Measurements from ENCODE around the gene MTMR12.

The MTMR12 gene, protein sequence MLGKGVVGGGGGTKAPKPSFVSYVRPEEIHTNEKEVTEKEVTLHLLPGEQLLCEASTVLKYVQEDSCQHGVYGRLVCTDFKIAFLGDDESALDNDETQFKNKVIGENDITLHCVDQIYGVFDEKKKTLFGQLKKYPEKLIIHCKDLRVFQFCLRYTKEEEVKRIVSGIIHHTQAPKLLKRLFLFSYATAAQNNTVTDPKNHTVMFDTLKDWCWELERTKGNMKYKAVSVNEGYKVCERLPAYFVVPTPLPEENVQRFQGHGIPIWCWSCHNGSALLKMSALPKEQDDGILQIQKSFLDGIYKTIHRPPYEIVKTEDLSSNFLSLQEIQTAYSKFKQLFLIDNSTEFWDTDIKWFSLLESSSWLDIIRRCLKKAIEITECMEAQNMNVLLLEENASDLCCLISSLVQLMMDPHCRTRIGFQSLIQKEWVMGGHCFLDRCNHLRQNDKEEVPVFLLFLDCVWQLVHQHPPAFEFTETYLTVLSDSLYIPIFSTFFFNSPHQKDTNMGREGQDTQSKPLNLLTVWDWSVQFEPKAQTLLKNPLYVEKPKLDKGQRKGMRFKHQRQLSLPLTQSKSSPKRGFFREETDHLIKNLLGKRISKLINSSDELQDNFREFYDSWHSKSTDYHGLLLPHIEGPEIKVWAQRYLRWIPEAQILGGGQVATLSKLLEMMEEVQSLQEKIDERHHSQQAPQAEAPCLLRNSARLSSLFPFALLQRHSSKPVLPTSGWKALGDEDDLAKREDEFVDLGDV
- total RNA-seq, result 32.6 to 51.1 (median 47.3) reads per million in 3 experiments

DNA sequence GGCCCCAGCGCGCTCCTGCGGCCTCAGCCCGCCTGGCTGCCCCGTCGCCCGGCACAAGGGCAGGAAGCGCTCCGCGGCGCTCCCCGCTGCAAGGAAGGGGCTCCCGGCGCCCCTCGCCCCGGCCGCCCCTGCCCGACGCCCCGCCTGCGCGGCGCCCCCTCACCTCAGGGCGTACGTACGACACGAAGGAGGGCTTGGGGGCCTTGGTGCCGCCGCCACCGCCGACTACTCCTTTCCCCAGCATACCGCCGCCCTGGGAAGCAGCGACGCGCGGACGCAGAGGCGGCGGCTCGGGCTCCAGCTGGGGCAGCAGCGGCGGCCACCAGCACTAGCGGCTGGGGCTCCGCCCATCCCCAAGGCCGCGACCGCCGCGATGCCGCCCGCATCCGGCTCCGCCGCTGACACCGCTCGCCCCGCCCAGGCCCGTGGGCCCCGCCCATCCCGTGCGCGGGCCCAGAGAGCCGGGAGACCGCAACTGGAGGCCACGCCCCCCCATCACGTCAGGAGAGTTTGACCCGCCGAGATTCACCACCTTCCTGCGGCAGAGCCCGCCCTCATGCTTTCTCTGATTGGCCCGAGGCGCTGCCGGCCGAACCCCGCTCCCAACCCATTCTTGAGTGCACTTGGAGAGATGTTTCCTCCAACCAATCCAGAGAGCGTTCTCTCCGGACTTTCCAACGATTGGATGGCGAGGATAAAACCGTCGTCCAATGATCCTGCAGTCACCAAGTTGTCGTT is at the start of gene MTMR12:
MTMR12 (minus strand) TSS at position 345 of the 738 bp plus-strand sequence; CDS start at position 244, 101 bp downstream.
- DNase-seq, result peak; percentile 100

DNA sequence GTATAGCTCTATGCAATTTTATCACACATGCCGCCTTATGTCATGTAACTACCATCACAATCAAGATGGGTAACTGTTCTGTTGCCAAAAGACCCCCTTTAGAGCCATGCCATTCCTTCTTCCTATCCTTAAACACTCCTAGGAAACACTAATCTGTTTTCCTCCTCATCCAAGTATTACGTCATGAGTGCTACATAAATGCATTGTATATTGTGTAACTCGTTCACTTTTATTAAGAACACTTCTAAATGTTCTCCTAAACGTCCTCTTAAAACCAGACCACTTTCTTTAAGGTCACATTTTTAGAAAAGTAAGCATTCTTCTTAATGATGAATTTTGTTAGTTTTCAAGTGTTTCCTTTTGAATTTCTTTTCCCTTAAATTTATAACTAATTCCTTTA is 49.8 kb upstream of the MTMR12 start:
- no peak for DNase-seq

DNA sequence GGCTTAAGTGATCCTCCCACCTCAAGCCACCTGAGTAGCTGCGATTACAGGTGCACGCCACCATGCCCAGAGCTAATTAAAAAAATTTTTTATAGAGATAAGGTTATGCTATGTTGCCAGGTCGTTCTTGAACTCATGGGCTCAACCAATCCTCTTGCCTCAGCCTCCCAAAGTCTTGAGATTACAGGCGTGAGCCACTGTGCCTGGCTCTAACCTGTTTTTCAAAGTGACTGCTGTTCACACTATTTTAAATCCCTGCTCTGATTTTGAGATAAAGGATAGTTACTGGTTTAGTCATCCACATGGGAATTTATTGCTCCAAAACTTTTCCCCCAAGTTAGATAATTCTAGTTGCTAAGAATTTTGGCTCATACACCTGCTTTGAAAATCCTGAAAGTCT is 48.2 kb upstream of the MTMR12 start:
- DNase-seq, result no peak

DNA sequence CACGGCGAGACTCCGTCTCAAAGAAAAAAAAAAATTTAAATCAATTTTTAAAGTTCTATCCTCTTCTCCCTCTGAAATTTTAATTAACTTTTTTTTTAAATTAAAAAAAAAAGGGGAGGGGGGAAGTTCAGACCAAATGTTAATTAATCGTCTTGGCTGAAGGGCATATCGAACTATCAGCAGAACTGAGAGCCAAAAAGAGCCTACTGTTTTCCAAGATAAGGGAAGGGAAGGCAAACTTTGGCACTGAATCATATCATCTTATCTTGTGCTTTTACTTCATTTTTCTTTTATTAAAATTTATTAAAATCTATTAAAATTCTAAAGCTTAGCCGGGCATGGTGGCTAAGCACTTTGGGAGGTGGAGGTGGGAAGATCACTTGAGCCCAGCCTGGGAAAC is 45.9 kb upstream of the MTMR12 start:
- DNase-seq, result no peak

DNA sequence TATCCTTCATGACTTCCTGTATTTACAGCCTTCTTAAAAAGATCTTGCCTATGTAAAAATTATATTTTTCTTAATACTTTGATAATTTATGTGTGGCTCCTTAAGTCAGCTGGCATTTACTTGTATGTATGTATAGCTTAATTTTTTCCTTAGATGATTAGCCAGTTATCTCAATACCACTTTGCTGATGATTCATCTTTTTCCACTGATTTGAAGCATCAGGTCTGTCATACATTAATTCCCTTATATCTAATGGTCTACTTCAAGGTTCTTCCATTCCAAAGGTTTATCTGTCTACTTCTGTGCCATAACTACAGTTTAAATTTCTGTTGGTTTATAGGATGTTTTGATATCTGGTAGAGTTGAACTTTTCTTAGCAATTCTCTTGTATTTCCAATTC is 44.9 kb upstream of the MTMR12 start:
- DNase-seq, result no peak

DNA sequence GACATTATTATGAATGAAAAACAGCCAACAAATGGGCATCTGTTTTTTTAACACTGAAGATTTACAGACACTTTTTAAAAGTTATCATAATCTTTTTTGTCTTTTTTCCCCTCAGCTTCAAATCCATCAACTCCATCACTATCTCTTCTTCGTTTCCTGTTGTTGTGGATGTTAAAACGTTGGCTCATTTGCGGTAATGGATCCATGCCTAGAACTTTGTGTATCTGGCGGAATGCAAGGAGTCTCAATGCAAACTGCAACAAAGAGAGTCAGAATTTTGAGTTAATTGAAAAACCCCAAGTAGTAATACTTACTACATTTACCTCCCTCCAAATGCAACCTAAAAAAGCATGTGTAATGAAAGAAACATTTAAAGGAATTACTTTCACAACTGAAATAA is 42.9 kb upstream of the MTMR12 start:
- DNase-seq, result no peak

DNA sequence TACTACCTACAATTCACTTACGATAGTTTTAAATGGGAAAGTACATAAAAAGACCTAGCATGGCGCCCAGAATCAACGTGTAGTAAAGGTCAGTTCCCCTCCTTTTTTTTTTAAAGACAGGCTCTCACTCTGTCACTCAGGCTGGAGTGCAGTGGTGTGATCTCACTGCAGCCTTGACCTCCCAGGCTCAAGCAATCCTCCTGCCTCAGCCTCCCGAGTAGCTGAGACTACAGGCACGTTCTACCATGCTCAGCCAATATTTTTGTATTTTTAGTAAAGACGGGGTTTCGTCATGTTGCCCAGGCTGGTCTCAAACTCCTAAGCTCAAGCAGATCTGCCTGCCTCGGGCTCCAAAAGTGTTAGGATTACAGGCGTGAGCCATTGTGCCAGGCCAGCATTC is 40.7 kb upstream of the MTMR12 start:
- DNase-seq, result no peak

DNA sequence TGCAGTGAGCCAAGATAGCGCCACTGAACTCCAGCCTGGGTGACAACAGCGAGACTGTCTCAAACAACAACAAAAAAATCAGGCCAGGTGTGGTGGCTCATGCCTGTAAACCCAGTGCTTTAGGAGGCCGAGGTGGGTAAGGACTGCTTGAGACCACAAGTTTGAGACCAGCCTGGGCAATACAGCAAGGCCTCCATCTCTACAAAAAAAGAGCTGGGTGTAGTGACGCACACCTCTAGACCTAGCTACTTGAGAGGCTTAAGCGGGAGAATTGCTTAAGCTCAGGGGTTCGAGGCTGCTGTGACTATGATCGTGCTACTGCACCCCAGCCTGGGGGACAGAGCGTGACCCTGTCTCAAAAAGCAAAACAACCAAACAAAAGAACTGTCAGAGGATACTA is 39.9 kb upstream of the MTMR12 start:
- DNase-seq, result no peak

DNA sequence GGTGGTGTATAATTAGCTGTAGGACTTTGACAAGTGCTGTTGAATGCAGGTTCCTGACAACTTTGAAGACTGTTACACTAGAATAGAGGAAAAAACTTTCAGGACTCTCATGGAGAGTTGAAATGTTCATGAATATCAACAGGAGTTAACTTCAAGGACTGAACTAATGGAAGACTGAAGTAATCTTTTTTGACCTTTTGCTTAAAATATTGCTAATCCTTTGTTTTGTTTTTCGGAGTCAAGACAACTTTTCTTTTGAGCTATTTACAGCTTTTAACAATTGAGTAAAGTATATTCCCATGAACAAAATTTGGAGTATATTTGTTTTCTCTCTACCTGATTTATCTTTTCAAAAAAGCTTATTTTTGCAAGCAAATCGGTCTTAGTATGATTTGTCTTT is 34.1 kb upstream of the MTMR12 start:
- no peak for DNase-seq

DNA sequence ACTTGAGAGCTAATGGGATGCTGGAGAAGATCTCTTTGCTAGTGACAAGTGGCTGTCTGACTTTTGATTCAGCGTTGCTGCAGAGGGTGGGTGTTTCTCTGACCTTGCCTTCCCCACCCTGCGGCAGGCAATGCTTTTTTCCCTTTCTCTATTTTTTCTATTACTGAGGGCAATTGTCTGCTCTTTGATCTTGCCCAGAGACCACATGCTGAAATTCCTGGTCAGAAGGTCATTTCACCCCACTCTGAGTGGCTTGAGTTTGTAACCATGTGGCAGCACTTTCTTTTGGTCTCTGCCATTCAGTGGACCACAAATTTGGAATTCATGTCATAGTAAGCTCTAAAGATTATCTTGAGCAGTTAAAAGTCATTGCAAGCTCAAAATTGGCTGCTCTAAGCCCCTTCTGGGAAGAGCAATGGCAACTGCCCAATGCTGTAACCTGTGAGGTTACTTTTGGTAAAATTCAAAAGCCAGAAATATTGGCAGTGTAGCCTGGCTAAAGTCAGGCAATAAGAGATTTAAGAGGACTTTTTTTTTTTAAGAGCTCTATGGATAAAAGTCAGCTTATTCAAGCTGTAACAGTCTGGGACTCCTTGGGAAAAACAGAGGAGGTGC is 30.4 kb upstream of the MTMR12 start:
- DNase-seq, result no peak

DNA sequence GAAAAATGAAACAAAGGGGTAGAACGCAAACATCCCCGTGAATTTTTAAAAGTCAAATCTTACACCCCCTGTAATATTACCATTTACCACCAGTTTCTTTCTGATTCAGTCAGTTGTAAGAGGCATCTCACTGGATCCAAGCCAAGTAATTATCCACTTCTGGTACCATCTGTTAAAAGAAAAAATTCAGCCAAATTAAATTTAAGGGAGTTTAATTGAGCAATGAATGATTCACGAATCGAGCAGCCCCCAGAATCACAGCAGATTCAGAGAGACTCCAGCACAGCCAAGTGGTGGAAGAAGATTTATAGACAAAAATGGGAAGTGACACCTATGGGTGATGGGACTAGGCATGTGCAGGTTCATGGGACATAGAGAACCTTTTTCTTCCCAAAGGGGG is 29.9 kb upstream of the MTMR12 start:
- DNase-seq, result no peak

DNA sequence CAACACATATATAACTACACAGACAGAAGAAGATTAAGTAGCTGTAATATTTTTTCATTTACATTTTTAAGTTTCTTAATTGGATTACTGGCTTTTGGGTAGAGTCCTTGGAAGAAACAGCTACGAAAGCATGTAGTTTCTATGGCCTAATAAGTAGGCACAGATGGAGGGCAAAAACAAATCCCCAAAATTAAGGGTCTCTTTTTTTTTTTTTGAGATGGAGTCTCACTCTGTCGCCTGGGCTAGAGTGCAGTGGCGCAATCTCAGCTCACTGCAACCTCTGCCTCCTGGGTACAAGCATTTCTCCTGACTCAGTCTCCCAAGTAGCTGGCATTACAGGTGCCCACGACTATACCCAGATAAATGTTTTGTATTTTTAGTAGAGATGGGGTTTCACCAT is 27.1 kb upstream of the MTMR12 start:
- DNase-seq, result no peak

DNA sequence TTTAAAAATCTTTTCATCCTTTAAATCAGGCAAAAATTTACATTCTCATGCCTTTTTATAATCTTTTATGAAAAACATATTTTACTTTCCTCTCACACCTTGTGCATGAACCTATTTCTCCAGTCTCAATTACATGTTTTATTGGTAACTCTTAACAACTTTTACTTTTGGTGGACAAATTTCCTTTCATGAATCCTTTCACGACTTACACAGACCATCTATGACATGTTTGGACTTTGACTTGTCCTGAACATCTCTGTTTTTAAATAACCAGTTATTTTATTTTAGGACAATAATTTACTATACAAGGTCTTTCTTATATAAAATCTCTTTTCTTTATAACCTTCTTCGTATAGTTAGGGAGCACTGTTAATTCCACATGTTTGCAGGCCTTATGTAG is 26.5 kb upstream of the MTMR12 start:
- no peak for DNase-seq

DNA sequence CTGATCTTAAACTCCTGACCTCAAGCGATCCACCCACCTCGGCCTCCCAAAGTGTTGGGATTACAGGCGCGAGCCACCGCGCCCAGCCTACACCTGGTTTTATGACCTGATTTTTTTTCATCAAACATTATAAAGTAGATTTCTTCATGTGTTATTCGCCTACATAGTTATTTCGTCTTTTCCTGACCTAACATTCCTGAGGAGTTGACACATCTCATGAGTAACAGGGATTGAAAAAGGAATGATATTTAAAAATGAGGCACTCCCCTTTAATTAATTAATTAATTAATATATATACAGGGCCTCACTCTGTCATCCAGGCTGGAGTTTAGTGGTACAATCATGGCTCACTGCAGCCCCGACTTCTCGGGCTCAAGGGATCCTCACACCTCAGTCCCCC is 20.2 kb upstream of the MTMR12 start:
- no peak for DNase-seq

DNA sequence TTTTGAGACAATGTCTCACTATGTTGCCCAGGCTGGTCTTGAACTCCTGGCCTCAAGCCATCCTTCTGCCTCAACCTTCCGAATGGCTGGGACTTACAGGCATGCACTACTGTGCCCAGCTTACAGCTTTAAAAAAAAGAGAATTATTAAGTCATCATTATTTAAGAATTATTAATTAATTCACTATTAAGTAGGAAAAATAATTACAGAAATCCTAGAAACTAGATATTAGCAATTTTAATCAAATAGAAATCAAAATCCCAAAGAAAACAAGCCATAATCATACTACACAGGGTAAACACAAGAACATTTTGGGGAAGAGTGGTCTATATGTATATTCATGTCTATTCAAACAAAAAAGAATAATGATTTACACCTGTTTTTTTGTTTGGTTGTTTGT is 19.6 kb upstream of the MTMR12 start:
- DNase-seq, result no peak

DNA sequence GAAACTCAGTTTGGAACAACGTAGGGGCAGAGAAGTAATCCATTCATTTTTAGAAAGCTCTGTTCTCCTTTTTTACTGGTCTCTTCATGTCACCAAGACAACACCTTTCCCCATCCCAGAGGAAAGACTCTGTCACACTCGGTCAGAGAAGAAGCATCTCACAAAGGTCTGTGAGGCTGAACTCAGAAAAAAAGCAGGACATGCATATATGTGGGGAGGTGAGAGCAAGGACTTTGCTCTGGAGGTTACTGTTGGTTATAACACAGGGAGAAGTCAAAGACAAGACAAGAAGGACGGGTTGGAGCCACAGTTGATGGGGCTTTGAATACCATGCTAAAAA is 19.2 kb upstream of the MTMR12 start:
- DNase-seq, result no peak

DNA sequence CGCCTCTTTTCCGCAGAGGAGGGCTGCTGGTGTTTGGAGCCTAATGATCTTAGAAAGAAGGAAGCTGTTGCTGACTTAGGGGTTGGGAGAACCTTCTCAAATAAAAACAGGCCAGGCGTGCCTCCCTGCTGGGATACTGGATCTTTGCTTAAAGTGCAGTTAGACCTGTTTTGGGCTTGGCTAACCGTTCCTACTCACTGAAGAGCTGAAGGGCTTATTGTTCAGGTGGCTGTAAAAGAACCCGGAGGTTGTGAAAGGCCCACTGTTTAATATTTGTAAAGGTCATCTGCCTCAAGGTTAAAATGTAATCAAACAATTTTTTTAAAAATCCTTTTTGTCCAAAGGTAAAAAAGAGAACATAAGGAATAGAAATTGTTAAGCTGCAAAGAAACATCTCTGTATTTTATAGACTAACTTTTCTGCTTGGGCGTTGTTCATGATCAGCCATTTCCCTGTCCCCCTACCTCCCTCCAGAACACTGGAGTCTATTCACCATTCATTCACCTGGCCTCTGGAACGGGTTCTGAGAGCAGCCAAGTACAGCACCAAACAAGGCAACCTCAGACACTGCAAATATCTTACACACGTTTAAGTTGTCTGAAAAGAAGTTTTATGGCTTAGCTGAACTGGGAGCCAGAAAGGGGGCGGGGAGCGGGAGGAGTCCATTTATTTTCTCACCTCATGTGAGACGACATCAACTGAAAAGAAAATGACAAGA is 18.6 kb upstream of the MTMR12 start:
- DNase-seq, result no peak

DNA sequence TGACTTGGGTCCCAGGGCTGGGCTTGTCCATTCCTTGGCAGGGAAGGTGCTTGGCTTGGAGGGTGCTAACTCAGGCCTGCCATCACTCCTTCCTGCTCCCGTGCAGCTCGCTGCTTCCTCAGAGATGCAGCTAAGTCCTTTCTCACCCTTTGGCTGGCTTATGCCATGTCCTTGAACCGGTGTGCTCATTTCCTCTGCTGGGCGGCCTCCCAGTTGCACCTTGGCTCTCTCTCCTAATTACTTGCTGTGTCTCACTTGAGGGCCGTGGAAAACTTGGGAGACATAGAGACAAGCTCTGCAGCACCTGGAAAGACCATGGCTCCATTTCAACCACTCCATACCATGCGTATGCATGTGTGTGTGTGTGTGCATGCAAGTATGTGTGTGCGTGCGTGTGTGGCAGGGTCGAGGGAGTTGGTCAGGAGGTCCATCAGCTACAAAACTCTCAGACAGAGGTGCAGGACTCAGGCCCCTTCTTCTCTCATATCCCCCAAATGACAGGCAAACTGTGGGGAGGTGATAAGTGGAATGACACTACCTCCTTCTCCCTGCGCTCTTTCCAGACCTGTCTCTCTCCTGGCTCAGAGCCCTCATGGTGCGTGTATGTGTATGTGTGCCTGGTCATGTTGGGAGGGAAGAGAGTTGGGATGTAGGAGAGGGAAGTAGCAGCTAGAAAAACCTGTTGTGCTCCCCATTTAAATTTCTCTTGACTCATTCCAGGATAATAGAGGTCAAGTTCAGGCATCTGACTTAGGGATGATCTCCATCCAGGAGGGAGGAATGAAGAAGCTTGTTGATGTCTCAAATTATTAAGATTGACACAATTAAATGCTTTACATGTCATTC is 17.6 kb upstream of the MTMR12 start:
- no peak for DNase-seq

DNA sequence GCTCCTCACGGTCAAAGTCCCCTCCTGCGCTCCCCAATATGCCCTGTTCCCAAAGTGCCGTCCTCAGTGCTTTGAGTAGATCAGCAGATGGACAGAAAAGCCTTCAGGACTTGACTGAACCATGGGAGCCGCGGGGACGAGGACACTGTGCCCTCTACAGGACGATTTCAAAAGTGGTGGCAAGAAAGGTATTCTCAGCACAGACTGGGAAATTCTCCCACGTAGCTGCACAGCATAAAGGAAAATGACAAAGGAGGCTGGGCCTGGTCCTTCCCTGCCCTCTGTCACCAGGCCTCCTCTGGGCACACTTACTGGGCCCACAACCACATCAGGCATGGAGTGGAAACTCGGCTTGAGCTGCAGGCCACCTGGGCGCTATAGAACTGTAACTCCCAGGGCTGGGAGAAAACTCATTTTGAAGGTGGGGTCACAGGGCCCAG is 16.7 kb upstream of the MTMR12 start:
- DNase-seq, result peak; percentile 37

DNA sequence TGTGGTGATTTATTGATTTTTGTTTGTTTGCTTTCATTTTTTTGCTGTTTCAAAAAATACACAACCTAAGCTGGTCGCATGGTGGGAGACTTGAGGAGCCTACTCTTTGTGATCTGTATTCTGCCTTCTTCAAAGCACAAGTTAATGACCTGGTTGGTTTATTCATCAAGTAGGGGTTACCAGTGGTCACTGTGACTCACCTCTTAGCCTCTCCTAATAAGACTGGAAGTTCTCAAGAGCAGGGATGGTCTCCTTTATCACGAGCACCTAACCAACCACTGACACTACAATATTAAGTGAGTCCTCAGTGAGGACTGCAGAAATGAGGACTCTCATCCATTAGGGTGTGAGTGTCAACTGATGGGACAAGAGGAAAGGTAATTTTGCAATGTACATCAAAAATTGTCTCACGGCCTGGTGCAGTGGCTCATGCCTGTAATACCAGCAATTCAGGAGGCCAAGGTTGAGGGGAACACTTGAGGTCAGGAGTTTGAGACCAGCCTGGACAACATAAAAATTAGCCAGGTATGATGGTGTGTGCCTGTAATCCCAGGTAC is 13.6 kb upstream of the MTMR12 start:
- no peak for DNase-seq

DNA sequence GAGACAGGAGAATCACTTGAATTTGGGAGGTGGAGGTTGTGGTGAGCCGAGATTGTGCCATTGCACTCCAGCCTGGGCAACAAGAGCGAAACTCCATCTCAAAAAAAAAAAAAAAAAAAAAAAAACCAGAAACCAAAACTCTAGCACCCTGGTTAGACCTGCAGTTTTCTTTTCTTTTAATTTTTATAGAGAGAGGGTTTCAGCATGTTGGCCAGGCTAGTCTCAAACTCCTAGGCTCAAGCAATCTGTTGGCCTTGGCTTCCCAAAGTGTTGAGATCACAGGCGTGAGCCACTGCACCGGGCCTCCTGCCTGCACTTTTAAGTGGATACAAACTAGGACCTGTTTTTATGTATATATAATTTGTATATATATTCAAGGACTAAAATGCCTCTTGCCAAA is 12.9 kb upstream of the MTMR12 start:
- DNase-seq, result no peak
